Transverse colon (tissue), 4 donors: ENCODE data around the gene CCBE1. TPM values are rescaled to one million over a fixed set of nuclear protein-coding genes. Genes with fewer than 3 reads are reported as not detected.

Experiments used
- DNase-seq: peaks from one replicate; pipeline ENCODE4 v3.0.0-alpha.2; 2019
- H3K27ac ChIP-seq, 4 donors: fragments of 200-600 bp; sonication (generic); 2 replicates each; pipeline ENCODE4 v1.5.1; 2016 to 2018; ENCODE audit warnings: inconsistent platforms in 4 of 4
- H3K27me3 ChIP-seq: fragments of 200-600 bp; sonication (generic); 2 replicates; pipeline ENCODE4 v1.5.1; 2017; ENCODE audit warnings: inconsistent platforms
- H3K36me3 ChIP-seq, 4 donors: fragments of 200-600 bp; sonication (generic); 2 replicates each; pipeline ENCODE4 v1.5.1; 2017 to 2019; ENCODE audit warnings: inconsistent platforms in 4 of 4
- H3K4me1 ChIP-seq, 4 donors: fragments of 200-600 bp; sonication (generic); 2 replicates each; pipeline ENCODE4 v1.5.1; 2017 to 2020; ENCODE audit warnings: inconsistent platforms in 4 of 4
- H3K4me3 ChIP-seq, 4 donors: fragments of 200-600 bp; sonication (generic); 1 replicate in 1 of 4; 2 replicates in 3 of 4; pipeline versions ENCODE4 v1.5.1 to v1.6.1; 2017 to 2019; ENCODE audit warnings: inconsistent platforms in 4 of 4
- H3K9me3 ChIP-seq, 2 donors: fragments of 200-600 bp; sonication (generic); 2 replicates each; pipeline ENCODE4 v1.5.1; 2017 to 2019; ENCODE audit warnings: inconsistent platforms in 2 of 2
- EP300 ChIP-seq: sonication (generic); formaldehyde crosslinking; IDR thresholded peaks from one replicate; pipeline ENCODE4 v1.6.1; 2017; ENCODE audit warnings: antibody characterized with exemption, low read depth
- POLR2A ChIP-seq: fragments of 450-650 bp; IDR thresholded peaks from one replicate; pipeline ENCODE4 v1.6.1; 2016; ENCODE audit warnings: antibody characterized with exemption, mild to moderate bottlenecking, moderate library complexity
- POLR2AphosphoS5 ChIP-seq, 3 donors: sonication (generic); formaldehyde crosslinking; IDR thresholded peaks; one replicate each; pipeline ENCODE4 v1.6.1; 2016; ENCODE audit warnings: antibody characterized with exemption in 3 of 3
- WGBS, 2 donors: methylation state at CpG; one replicate each; pipeline ENCODE4 v1.1.5; 2018; ENCODE audit warnings: low coverage in 1 of 2; 5-methylcytosine and 5-hydroxymethylcytosine counted together
- in situ Hi-C, 4 donors: fragments of 200-750 bp; cut with MboI; loops; one replicate each; pipeline versions ENCODE4 v1.15.0 to v1.15.1; 2017; ENCODE audit warnings: low sequenced_read_pairs in 3 of 4, low pct_ligation_motif_present in 1 of 4, low pct_unique_long_range_greater_than_20kb in 1 of 4
- intact Hi-C: fragments of 100-400 bp; cut with DNase I; formaldehyde crosslinking; loops from one replicate; pipeline ENCODE4 v1.15.1; 2023; ENCODE audit warnings: low total_unique reads
- total RNA-seq, 4 donors: library from RNA; depleted of rRNA; stranded (reverse); fragments of >200 nt; gene quantifications; one replicate each; pipeline ENCODE4 v1.1.0, GENCODE V29; 2016
- TF ChIP-seq, protein P1 (sequence below), 5 experiments: fragments of 200-600 bp in 3 of 5; fragments of 450-650 bp in 2 of 5; sonication (generic) in 3 of 5; IDR thresholded peaks; 1 replicate in 2 of 5; 2 replicates in 3 of 5; pipeline ENCODE4 v1.5.1; 2016 to 2017; ENCODE audit warnings: antibody characterized with exemption in 5 of 5, inconsistent platforms in 3 of 5, mild to moderate bottlenecking in 2 of 5, moderate library complexity in 1 of 5

The CCBE1 gene
- total RNA-seq, 4 donors from 2014 or later = 6.1 to 43.0 (median 15.7) TPM

DNA sequence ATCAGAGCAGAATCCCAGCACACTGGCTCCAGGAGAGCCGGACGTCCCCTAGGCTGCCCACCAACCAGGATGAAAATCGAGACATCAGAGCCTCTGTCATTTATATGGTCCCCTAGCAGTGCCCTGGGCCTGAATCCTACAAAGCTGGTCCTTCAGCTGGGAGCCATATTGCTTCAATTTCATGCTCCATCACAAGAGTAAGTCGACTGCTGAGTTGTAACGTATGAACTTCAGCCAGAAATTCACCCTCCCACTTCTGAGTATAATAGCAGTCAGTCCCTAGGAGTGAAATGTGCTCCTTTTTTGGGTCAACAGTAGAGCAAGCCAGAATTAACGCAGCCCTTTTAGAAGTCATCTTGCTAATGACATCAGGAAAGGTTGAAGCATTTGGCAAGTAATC, 126.4 kb downstream of the CCBE1 start:
- no peak overlapping the region for H3K27ac ChIP-seq
- H3K4me1 ChIP-seq = peaks cover 0 to 7% (median 0%) of the 10 kb centered on the region in 4 donors
- no peaks in the 10 kb centered on the region for H3K36me3 ChIP-seq
- no peak overlapping the region for H3K4me3 ChIP-seq
- no peaks in the 10 kb centered on the region for H3K27me3 ChIP-seq
- 83% methylated on average over 6 of the region's 6 CpGs; no CpG with 5 or more reads in 1 of the 2 donors for WGBS, 2 donors
- in situ Hi-C loops = no loop called here
- TF ChIP-seq, protein P1, sequence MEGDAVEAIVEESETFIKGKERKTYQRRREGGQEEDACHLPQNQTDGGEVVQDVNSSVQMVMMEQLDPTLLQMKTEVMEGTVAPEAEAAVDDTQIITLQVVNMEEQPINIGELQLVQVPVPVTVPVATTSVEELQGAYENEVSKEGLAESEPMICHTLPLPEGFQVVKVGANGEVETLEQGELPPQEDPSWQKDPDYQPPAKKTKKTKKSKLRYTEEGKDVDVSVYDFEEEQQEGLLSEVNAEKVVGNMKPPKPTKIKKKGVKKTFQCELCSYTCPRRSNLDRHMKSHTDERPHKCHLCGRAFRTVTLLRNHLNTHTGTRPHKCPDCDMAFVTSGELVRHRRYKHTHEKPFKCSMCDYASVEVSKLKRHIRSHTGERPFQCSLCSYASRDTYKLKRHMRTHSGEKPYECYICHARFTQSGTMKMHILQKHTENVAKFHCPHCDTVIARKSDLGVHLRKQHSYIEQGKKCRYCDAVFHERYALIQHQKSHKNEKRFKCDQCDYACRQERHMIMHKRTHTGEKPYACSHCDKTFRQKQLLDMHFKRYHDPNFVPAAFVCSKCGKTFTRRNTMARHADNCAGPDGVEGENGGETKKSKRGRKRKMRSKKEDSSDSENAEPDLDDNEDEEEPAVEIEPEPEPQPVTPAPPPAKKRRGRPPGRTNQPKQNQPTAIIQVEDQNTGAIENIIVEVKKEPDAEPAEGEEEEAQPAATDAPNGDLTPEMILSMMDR (IDR thresholded peaks at IDR 0.05) = no peak
- TF ChIP-seq POLR2AphosphoS5 (IDR thresholded peaks at IDR 0.05) (no peak), POLR2A (no peak), EP300 (no peak)
- intact Hi-C loops = no loop called here
- no peaks in the 10 kb centered on the region for H3K9me3 ChIP-seq
- DNase-seq = no peak

DNA sequence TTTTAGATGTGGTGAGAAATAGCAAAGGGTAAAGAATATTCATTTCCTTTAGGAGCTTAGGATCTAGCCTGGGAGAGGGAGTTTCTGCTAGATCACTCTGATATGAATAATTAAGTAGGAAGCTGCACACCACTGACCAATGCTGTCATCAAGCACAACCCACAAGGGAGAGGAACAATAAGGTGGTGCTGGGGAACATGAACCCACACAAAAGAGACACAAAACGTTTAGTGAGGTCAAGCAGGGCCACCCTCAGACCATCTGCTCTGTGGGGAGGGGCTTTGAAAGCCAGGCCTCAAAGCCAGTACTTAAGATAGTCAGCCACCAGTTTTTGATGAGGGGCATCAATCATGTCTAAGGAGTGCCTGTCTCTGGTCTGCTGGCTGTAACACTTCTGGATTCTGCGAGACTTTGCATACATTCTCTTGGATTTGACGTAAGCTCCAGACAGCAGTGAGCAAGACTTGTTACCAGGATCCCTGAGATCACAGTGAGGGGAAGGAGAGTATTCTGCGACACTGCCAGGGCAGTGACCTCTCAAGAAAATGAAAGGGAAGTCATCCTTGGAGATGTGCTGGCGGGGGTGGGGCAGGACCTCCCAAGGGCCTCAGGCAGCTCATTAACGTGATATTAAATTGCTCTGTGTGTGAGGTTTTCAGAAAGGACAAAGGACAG, 127.0 kb downstream of the CCBE1 start:
- peaks cover 0 to 7% (median 0%) of the 10 kb centered on the region in 4 donors for H3K4me1 ChIP-seq
- no peaks in the 10 kb centered on the region for H3K27me3 ChIP-seq
- no peaks in the 10 kb centered on the region for H3K36me3 ChIP-seq
- TF ChIP-seq POLR2AphosphoS5 (IDR thresholded peaks at IDR 0.05) = no peak
- TF ChIP-seq EP300 = no peak
- TF ChIP-seq POLR2A = no peak
- TF ChIP-seq, protein P1 (IDR thresholded peaks at IDR 0.05) = no peak
- no peak overlapping the region for H3K27ac ChIP-seq
- intact Hi-C loops (no loop called here), in situ Hi-C loops (no loop called here)
- no peaks in the 10 kb centered on the region for H3K9me3 ChIP-seq
- H3K4me3 ChIP-seq = no peak overlapping the region
- 58% methylated on average over 6 of the region's 6 CpGs; no CpG with 5 or more reads in 1 of the 2 donors for WGBS, 2 donors
- DNase-seq = no peak

DNA sequence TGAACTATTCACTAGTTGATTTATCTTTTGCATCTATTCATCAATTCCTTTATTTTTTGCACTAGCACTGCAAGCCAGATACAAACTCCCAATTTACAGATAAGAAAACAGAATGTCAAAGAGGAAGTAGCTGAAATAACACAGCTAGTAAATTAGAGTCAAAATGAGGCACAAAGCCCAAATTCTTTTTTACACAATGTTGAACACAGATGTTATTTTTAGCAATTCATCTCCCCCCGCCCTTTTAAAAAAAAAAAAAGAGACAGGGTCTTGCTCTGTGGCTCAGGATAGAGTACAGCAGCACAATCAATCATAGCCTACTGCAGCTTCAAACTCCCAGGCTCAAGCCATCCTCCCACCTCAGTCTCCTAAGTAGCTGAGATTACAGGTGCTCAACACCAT, 127.8 kb downstream of the CCBE1 start:
- WGBS, 2 donors = 0 to 19% methylated on average over 1 of the region's 1 CpG

DNA sequence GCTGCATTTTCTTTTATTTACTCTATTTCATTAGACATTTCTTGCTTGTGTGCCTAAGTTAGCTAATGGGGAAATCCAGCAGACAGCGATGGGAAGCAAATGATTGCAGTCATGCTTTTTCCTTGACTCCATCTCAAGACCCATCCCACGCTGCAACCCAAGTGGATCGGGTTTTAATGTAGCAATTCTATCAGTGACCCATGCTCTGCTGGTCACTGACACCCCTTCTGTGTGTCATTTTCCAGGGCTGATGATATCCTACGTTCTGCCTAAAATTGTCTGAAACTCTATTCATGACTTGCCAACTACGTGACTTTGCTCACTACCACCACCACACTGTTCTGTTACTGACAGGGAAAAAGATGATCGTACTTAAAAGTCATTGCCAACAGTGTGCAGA, 129.8 kb downstream of the CCBE1 start:
- peaks cover 0 to 7% (median 0%) of the 10 kb centered on the region in 4 donors for H3K4me1 ChIP-seq
- DNase-seq = no peak
- peak overlapping the region in 2 of 4 donors; percentile 39 to 56 for H3K27ac ChIP-seq
- in situ Hi-C loops = no loop called here
- H3K36me3 ChIP-seq = no peaks in the 10 kb centered on the region
- TF ChIP-seq POLR2A = no peak
- TF ChIP-seq, protein P1 (IDR thresholded peaks at IDR 0.05) = no peak
- TF ChIP-seq EP300 = no peak
- TF ChIP-seq POLR2AphosphoS5 (IDR thresholded peaks at IDR 0.05) = no peak
- H3K27me3 ChIP-seq = no peaks in the 10 kb centered on the region
- no peaks in the 10 kb centered on the region for H3K9me3 ChIP-seq
- intact Hi-C loops = loop anchor here (5.0 kb wide), 1 partner anchor 130 kb away; the partner anchor contains the start of gene CCBE1
- H3K4me3 ChIP-seq = no peak overlapping the region
- WGBS, 2 donors = 69 to 81% methylated on average over 2 to 6 of the region's 6 CpGs

More for the DNA sequence above, 127.8 kb downstream of the CCBE1 start:
- no peak for TF ChIP-seq POLR2A
- no peak for TF ChIP-seq EP300
- TF ChIP-seq POLR2AphosphoS5 (IDR thresholded peaks at IDR 0.05) = no peak
- TF ChIP-seq, protein P1 (IDR thresholded peaks at IDR 0.05) = no peak
- no peak overlapping the region for H3K4me3 ChIP-seq
- no peaks in the 10 kb centered on the region for H3K27me3 ChIP-seq
- H3K9me3 ChIP-seq = no peaks in the 10 kb centered on the region
- in situ Hi-C loops = no loop called here
- H3K36me3 ChIP-seq = no peaks in the 10 kb centered on the region
- peaks cover 0 to 7% (median 0%) of the 10 kb centered on the region in 4 donors for H3K4me1 ChIP-seq
- H3K27ac ChIP-seq = no peak overlapping the region
- no peak for DNase-seq
- intact Hi-C loops = loop anchor here (5.0 kb wide), 1 partner anchor 128 kb away; the partner anchor contains the start of gene CCBE1
